Prostate gland (tissue), 2 donors: ENCODE data around the gene BRSK1. TPM values are rescaled to one million over a fixed set of nuclear protein-coding genes. Genes with fewer than 3 reads are reported as not detected.

Experiments
- DNase-seq: peaks from one replicate; pipeline ENCODE4 v3.0.0-alpha.2; 2019; ENCODE audit warnings: low spot score
- H3K27ac ChIP-seq, 2 donors: fragments of 200-600 bp; sonication (generic); 2 replicates each; pipeline ENCODE4 v1.5.1; 2017 to 2019
- H3K27me3 ChIP-seq: fragments of 200-600 bp; sonication (generic); replicated peaks from 2 replicates; pipeline ENCODE4 v1.5.1; 2019; ENCODE audit not compliant: insufficient read depth
- H3K36me3 ChIP-seq, 2 donors: fragments of 200-600 bp; sonication (generic); 1 replicate in 1 of 2; 2 replicates in 1 of 2; pipeline versions ENCODE4 v1.5.1 to v1.8.1; 2017 to 2019
- H3K4me1 ChIP-seq: fragments of 200-600 bp; sonication (generic); replicated peaks from 2 replicates; pipeline ENCODE4 v1.5.1; 2019
- H3K4me3 ChIP-seq, 2 donors: fragments of 200-600 bp; sonication (generic); 2 replicates each; pipeline ENCODE4 v1.5.1; 2017 to 2019
- H3K9me3 ChIP-seq: fragments of 200-600 bp; sonication (generic); 2 replicates; pipeline ENCODE4 v1.5.1; 2017
- CTCF ChIP-seq, 4 experiments: fragments of 200-600 bp in 2 of 4; fragments of 450-650 bp in 2 of 4; sonication (generic) in 2 of 4; IDR thresholded peaks; 1 replicate in 3 of 4; 2 replicates in 1 of 4; pipeline ENCODE4 v1.5.1; 2016 to 2019; ENCODE audit warnings: antibody characterized with exemption in 4 of 4, mild to moderate bottlenecking in 2 of 4, moderate library complexity in 2 of 4
- POLR2A ChIP-seq: fragments of 450-650 bp; IDR thresholded peaks from one replicate; pipeline ENCODE4 v1.6.1; 2016; ENCODE audit warnings: antibody characterized with exemption, mild to moderate bottlenecking
- POLR2AphosphoS5 ChIP-seq: sonication (generic); formaldehyde crosslinking; IDR thresholded peaks from one replicate; pipeline ENCODE4 v1.6.1; 2017; ENCODE audit warnings: antibody characterized with exemption
- WGBS: methylation state at CpG from one replicate; pipeline ENCODE4 v1.1.5; 2018; 5-methylcytosine and 5-hydroxymethylcytosine counted together
- intact Hi-C: fragments of 100-400 bp; cut with DNase I; formaldehyde crosslinking; loops from one replicate; pipeline ENCODE4 v1.14.2; 2022
- total RNA-seq, 2 donors: library from RNA; depleted of rRNA; stranded (reverse); fragments of >200 nt; gene quantifications; one replicate each; pipeline ENCODE4 v1.1.0, GENCODE V29; 2016

The BRSK1 gene
- total RNA-seq, 2 donors from 2014 or later, result 1.4 to 10.9 TPM

GRCh38 chr19:55241935-55242464 lies 41.8 kb upstream of the BRSK1 start:
- Histone ChIP-seq H3K27ac (no peak overlapping the region), H3K36me3 (peaks cover 44 to 61% of the 10 kb centered on the region in 2 donors), H3K9me3 (no peaks in the 10 kb centered on the region), H3K4me1 (no peaks in the 10 kb centered on the region), H3K27me3 (no peaks in the 10 kb centered on the region), H3K4me3 (no peak overlapping the region)
- 92% methylated on average over 16 of the region's 16 CpGs for WGBS
- no peak for DNase-seq
- intact Hi-C loops, result no loop called here
- no peak for TF ChIP-seq POLR2A
- no peak for TF ChIP-seq POLR2AphosphoS5
- no peak for TF ChIP-seq CTCF (IDR thresholded peaks at IDR 0.05)

GRCh38 chr19:55242517-55242916 lies 41.3 kb upstream of the BRSK1 start:
- no peaks in the 10 kb centered on the region for H3K27me3 ChIP-seq
- 78% methylated on average over 7 of the region's 7 CpGs for WGBS
- intact Hi-C loops, result no loop called here
- DNase-seq, result no peak
- TF ChIP-seq POLR2AphosphoS5 (no peak), POLR2A (no peak)
- H3K27ac ChIP-seq, result no peak overlapping the region
- H3K36me3 ChIP-seq, result peaks cover 44 to 60% of the 10 kb centered on the region in 2 donors
- H3K9me3 ChIP-seq, result no peaks in the 10 kb centered on the region
- no peak overlapping the region for H3K4me3 ChIP-seq
- H3K4me1 ChIP-seq, result no peaks in the 10 kb centered on the region

GRCh38 chr19:55244004-55244680 lies 39.7 kb upstream of the BRSK1 start:
- H3K27me3 ChIP-seq, result no peaks in the 10 kb centered on the region
- no peaks in the 10 kb centered on the region for H3K4me1 ChIP-seq
- H3K27ac ChIP-seq, result no peak overlapping the region
- 89% methylated on average over 12 of the region's 12 CpGs for WGBS
- H3K4me3 ChIP-seq, result no peak overlapping the region
- TF ChIP-seq POLR2AphosphoS5 (no peak), POLR2A (no peak), CTCF (IDR thresholded peaks at IDR 0.05) (no peak)
- intact Hi-C loops, result no loop called here
- no peaks in the 10 kb centered on the region for H3K9me3 ChIP-seq
- no peak for DNase-seq
- H3K36me3 ChIP-seq, result peaks cover 39 to 51% of the 10 kb centered on the region in 2 donors

- Histone ChIP-seq H3K9me3 (no peaks in the 10 kb centered on the region), H3K27ac (no peak overlapping the region), H3K36me3 (peaks cover 32 to 41% of the 10 kb centered on the region in 2 donors), H3K4me3 (no peak overlapping the region), H3K4me1 (no peaks in the 10 kb centered on the region), H3K27me3 (no peaks in the 10 kb centered on the region)
- intact Hi-C loops, result no loop called here
- TF ChIP-seq CTCF (IDR thresholded peaks at IDR 0.05), result no peak
- no peak for TF ChIP-seq POLR2A
- no peak for TF ChIP-seq POLR2AphosphoS5
- WGBS, result 89% methylated on average over 23 of the region's 23 CpGs
- DNase-seq, result no peak
Measured at GRCh38 chr19:55245236-55245904, 38.4 kb upstream of the BRSK1 start.

DNA sequence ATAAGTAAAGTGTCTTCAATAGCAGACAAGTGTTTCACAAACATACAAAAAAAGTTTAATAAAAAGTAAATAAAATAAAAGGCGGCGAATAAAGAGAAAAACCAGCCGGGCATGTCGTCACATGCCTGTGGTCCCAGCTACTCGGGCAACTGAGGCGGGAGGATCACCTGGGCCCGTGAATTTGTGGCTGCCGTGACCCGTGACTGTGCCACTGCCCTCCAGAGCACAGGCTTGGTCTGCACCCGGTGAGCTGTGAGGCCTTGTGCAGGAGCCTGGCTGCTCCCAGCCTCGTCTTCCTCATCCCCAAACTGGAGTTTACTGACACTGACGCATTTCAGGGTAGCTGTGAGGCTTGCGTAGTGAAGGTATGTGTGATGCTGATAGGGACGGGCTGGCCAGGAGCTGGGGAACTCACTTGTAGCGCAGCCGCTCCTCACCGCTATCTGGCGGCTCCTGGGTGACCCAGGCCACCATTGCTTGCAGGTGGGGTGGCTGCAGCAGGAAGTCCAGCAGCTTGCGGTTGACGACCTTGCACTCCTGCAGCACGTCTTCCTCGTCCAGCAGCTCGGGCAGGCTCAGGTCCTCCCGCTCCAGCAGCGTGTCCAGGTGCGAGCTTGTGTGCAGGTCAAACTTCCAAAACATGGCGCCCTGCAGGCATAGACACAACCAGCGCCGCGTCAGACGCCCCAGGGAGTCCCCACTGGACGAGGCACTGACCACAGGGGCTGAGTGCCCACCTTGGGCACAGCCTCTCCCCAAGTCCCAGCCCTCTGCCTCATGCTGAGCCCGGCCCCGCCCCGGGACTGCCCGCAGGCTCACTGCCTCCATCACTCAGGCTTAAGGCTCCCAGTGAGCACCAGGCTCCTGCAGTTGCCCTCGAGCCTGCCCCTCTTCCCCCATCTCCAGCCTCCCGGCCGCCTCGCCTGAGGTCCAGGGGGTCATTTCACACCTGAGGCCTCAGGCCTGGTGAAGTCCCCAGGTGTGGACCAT lies 37.0 kb upstream of the BRSK1 start:
- H3K36me3 ChIP-seq, result peaks cover 26 to 30% of the 10 kb centered on the region in 2 donors
- TF ChIP-seq POLR2AphosphoS5 (no peak), CTCF (IDR thresholded peaks at IDR 0.05) (no peak), POLR2A (no peak)
- no peak overlapping the region for H3K27ac ChIP-seq

More for the DNA sequence above, 37.0 kb upstream of the BRSK1 start:
- Histone ChIP-seq H3K4me3 (no peak overlapping the region), H3K4me1 (no peaks in the 10 kb centered on the region), H3K9me3 (no peaks in the 10 kb centered on the region), H3K27me3 (no peaks in the 10 kb centered on the region)
- DNase-seq, result no peak
- 74% methylated on average over 34 of the region's 40 CpGs for WGBS
- intact Hi-C loops, result no loop called here
